NCI-H146 treated with DMSO at 0.1 percent for 48 hours (cell line): ENCODE measurements around the gene ITGAE.
"Not testable (repeated sequence)": the region's sequence is repeated elsewhere in the genome, so short reads cannot be mapped to it uniquely, and the experiment has no call there.

ENCODE experiments used
- DNase-seq: peaks from one replicate; lab custom pipeline; 2025; ENCODE audit not compliant: unreplicated experiment; lab: John Stamatoyannopoulos, UW

ITGAE gene

GRCh38 chr17:3761918-3762380 lies 39.0 kb downstream of the ITGAE start:
- DNase-seq, result no peak

- no peak for DNase-seq
Observed at GRCh38 chr17:3761036-3761917, 39.7 kb downstream of the ITGAE start.

DNA sequence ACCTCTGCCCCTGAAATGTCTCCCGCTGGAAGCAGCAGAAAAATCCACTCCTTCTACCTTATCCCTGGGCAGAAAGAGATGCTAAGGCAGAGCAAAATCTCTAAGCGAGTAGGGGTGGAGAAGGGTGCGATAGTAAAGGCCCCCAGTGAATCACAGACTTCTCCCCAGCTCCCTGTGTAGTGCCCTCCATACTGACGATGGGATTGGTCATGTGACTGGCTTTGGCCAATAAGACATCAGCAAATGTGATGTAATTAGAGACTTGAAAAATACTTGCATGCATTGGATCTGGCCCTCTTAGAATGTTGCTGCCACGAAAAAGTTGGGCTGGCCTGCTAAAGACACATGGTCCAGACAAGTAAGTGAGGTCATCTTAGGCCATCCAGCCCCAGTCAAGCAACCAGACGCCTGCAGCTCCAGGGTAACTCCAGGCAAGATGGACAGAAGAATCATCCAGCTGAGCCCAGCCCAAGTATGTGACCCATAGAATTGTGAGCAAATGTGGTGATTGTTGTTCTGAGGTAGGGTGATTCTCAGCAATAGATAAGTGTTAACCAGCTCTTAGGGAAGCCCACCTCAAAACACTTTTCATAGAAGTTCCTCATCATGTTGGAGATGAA lies 41.3 kb downstream of the ITGAE start:
- DNase-seq, result no peak

DNA sequence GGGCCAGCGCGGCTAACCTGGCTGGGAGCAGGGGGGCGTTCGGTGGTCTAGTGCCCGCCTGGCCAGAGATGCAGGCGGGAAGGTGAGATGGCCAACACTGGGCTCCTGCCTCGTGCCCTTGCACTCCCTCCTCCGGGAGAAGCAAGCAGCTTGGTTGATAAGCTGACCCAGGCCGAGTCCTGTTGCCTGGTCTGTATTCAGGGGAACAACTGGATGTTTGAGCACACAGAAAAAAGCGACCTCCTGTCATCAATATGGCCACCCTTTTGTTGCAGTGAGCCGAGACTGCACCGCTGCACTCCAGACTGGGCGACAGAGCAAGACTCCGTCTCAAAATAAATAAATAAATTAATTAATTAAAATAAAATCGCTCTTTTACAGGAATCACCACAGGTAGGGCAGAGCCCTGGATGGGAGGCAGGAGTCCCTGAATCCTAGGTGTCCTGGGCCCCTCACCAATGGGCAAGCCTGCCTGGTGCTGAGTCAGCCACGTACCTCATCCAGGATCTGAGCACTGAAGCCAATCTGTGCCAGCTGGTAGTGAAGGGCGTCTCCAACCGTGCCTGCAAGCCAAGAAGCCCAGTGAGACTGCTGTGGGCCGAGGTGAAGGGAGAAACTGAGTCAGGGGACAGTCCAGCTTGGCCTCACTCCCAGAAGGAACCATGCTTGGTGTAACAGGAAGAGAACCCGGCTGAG lies 45.5 kb downstream of the ITGAE start:
- peak; percentile 59 for DNase-seq

DNA sequence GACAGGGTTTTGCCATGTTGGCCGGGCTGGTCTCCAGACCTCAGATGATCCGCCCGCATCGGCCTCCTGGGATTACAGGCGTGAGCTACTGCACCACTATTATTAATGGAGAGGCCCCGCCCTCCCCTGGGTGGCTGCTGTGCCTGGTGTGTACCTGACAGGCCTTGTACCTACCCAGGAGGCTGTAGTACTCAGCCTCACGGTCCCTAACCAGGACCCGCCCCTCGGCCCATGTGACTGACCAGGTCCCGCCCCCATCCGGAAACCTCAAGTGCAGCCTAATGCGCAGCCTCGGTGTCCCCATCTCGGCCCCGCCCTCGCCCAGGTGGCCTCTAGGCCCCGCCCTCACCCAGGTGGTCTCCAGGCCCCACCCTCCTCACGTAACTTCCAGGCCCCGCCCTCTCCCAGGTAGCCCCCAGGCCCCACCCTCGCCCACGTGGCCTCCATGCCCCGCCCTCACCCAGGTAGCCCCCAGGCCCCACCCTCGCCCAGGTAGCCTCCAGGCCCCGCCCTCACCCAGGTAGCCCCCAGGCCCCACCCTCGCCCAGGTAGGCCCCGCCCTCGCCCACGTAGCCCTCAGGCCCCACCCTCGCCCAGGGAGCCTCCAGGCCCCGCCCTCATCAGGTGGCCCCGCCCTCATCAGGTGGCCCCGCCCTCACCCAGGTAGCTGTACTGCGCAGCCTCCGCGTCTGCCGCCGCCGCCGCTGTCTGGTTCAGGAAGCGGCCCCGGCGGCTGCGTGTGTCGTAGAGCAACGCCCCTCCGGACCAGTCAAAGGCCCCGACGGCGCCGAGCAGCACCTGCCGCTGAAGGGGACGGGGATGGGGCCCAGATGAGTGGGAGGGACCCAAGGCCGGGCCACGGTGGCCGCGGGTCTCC lies 46.3 kb downstream of the ITGAE start:
- peak; percentile 97 for DNase-seq

DNA sequence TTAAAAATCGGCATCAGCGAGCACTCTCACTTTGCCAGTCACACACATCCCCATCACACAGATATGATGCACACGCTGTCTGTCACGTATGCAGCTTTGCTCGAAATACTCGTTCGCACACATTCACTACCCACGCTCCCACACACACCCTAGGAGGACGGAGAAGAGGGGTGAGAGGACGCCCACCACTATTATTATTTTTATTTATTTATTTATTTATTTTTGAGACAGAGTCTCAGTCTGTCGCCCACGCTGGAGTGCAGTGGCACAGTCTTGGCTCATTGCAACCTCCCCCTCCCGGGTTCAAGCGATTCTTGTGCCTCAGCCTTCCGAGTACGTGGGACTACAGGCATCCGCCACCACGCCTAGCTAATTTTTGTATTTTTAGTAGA lies 46.9 kb downstream of the ITGAE start:
- DNase-seq, result no peak

DNA sequence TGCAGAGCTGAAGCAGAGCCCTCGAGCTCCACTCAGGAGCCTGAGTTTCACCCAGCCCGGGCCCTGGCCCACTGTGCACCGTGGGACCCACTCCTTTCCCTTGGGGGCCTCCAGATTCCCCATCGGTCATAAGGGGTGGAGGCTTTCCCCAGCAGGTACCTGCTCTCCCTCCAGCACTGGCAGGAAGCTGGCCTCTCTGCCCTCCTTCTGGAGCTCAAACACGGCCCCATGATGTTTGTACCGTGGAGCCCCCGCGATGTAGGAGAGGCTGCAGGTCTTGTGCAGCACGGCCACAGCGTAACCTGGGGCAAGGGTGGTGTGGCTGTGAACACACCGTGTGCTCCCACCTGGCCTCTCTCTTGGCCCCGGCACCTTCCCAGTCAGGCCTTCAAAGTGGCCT lies 47.4 kb downstream of the ITGAE start:
- no peak for DNase-seq

GRCh38 chr17:3751836-3752235 lies 49.2 kb downstream of the ITGAE start:
- DNase-seq, result no peak

DNA sequence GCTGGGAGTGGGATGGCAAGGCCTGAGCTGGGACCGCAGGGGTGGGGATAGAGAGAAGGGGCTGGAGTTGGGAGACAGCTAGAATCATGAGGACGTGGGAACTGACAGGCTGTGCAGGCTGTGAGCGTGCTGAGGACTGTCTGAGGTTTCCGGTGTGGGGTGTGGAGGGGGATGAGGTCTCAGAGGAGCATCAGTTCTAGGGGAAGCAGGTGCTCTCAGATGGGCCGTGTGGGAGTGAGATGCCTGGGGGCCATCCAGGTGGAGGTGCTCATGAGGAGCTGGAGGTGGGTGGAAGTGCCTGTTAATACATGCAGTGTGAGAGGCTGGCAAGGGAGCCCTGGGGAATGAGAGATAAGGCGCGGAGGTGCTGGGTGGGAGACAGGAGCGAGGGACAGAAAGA lies 50.1 kb downstream of the ITGAE start:
- DNase-seq, result no peak

DNA sequence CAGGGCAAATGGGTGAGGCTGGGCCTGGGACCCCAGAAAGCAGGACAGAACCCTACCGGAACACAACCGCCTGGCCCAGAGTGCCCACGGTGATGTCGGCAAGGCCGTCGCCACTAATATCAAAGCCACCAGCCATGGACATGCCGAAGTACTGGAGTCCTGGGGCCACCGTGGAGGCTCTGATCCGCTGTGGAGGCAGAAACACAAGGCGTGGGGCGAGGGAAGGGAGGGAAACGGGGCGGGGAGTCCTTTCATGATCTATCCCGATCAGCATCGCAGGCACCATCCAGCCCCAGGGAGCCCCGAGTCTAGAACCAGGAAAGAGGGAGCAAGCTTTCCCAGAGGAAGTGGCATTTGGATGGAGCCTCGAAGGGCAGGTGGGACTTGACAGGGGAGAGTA lies 50.7 kb downstream of the ITGAE start:
- no peak for DNase-seq

DNA sequence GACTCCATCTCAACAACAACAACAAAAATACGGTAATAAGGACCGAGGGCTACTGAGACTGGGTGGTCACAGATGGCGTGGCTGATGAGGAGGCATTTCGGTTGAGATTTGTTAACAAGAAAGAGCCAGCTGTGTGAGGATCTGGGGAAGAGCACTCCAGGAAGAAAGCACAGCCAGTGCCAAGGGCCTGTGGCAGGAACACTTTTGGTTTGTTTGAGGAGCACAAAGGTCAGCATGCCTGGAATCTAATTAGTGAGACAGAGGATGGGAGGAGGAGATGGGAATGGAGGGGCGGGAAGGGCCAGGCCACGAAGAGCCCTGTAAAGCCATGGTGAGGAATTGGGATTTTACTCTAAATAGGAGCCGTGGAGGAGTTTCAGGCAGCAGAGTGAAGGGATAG lies 52.4 kb downstream of the ITGAE start:
- DNase-seq, result no peak

DNA sequence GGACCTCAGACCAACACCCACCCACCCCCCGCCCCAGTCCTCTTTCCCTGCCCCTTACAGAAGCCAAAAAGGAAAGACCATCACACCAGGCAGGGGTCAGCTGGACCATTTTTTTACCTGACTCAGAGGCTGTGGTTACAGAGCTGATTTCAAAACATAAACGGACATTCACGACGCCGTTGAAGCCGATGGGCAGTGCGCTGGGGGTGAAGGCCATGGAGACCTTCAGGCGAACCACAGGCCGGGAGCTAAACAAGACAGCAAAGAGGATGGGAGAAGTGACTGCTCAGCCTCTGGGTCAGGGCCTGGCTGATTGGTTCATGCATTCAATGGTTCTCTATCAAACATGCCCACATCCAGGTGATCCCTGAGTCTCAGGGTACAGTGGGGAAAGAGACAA lies 53.2 kb downstream of the ITGAE start:
- DNase-seq, result no peak

DNA sequence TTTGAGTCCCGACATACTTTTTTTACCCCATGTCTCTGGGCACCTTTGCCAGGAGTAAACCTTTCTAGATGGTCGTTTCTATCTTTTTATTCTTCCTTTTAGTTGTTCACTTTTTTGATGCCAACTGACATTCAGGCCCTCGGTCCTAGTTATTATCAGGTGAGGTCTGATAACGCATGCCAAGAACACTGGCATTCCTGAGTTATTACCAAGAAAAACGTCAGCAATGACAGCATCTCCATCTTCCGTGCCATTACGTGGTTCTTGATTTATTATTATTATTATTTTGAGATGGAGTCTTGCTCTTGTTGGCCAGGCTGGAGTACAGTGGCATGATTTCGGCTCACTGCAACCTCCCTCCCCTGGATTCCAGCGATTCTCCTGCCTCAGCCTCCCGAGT lies 55.9 kb downstream of the ITGAE start:
- DNase-seq, result no peak

DNA sequence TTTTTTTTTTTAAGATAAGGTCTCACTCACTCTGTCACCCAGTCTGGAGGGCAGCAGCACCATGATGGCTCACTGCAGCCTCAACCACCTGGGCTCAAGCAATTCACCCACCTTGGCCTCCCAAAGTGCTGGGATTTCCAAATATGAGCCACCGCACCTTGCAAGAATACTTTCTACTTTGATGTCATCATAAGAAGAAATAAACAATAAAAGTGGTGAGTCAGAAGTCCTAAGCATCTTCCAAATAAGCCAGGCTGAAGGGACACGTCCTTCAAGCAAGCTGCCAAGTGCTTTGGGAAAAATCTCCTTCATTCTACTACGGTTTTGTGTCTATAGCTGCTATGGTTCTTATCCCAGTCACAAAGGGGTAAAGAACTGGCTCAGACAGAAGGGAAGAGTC lies 57.0 kb downstream of the ITGAE start:
- DNase-seq, result no peak

GRCh38 chr17:3740611-3741073 lies 60.3 kb downstream of the ITGAE start:
- no peak for DNase-seq

GRCh38 chr17:3739422-3740124 lies 61.4 kb downstream of the ITGAE start:
- no peak for DNase-seq

GRCh38 chr17:3738562-3739295 lies 62.3 kb downstream of the ITGAE start:
- peak; percentile 12 for DNase-seq

DNA sequence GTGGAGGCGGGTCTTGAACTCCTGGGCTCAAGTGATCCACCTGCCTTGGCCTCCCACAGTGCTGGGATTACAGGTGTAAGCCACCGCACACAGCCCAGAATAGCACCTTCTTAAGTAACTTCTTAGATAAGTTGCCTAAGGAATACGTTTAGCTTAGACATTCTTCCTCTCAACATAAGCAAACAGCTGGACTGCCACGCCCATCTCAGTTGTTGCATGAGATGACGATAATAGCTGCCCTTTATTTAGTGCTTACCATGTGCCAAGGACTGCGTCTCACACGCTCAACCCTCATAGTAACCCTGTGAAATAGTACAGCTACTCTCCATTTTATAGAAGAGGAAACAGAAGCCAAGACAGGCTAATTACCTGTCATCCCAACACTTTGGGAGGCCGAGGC lies 65.5 kb downstream of the ITGAE start:
- no peak for DNase-seq

DNA sequence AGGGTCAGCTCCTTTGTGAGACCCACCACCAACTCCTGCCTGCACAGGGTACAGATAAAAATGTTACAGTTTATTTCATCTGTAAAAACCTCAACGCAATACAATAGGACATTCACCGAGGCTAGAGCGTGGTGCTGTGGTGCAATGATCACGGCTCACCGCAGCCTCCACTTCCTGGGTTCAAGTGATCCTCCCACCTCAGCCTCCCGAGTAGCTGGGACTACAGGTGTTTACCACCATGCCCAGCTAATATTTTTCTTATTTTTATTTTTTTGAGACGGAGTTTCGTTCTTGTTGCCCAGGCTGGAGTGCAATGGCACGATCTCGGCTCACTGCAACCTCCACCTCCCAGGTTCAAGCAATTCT lies 66.1 kb downstream of the ITGAE start:
- DNase-seq, result not testable (repeated sequence)

- no peak for DNase-seq
Observed at GRCh38 chr17:3732210-3732621, 68.8 kb downstream of the ITGAE start.
